GM23338 (cell line): ENCODE data around the gene SLC17A7. TPM values are rescaled to one million over a fixed set of nuclear protein-coding genes. Genes with fewer than 3 reads are reported as not detected.

Source experiments
- ATAC-seq: fragments of 200-7000 bp; cut with Tn5 transposase; 3 replicates; pipeline ENCODE4 v1.9.1; 2020
- DNase-seq: peaks from one replicate; pipeline ENCODE4 v3.0.0-alpha.2; 2015; ENCODE audit warnings: low spot score
- H2AFZ ChIP-seq: fragments of 200-600 bp; sonication (generic); 2 replicates; pipeline ENCODE4 v1.8.0; 2016; ENCODE audit warnings: antibody characterized with exemption, mild to moderate bottlenecking, moderate library complexity
- H3F3A ChIP-seq: fragments of 200-600 bp; sonication (generic); replicated peaks from 2 replicates; pipeline ENCODE4 v1.8.0; 2017; ENCODE audit warnings: antibody characterized with exemption, mixed run types, low read depth
- H3K27ac ChIP-seq: fragments of 200-600 bp; sonication (generic); 2 replicates; pipeline ENCODE4 v1.6.1; 2016; ENCODE audit warnings: low read depth
- H3K27me3 ChIP-seq: fragments of 200-600 bp; sonication (generic); 2 replicates; pipeline ENCODE4 v1.8.0; 2016; ENCODE audit warnings: mild to moderate bottlenecking, mixed run types, moderate library complexity; ENCODE audit not compliant: insufficient read depth
- H3K36me3 ChIP-seq: fragments of 200-600 bp; sonication (generic); 2 replicates; pipeline ENCODE4 v1.8.0; 2016; ENCODE audit warnings: mild to moderate bottlenecking; ENCODE audit not compliant: insufficient read depth
- H3K4me1 ChIP-seq: fragments of 200-600 bp; sonication (generic); 2 replicates; pipeline ENCODE4 v1.8.0; 2016; ENCODE audit warnings: mild to moderate bottlenecking, moderate library complexity; ENCODE audit not compliant: insufficient read depth
- H3K4me2 ChIP-seq: fragments of 200-600 bp; sonication (generic); 2 replicates; pipeline ENCODE4 v1.7.1; 2017; ENCODE audit warnings: mixed run types
- H3K4me3 ChIP-seq: fragments of 200-600 bp; sonication (generic); 2 replicates; pipeline ENCODE4 v1.6.1; 2016; ENCODE audit warnings: mixed run types
- H3K79me2 ChIP-seq: fragments of 200-600 bp; sonication (generic); replicated peaks from 2 replicates; pipeline ENCODE4 v1.8.0; 2017; ENCODE audit warnings: mild to moderate bottlenecking; ENCODE audit not compliant: insufficient read depth
- H3K9me2 ChIP-seq: fragments of 200-600 bp; sonication (generic); 2 replicates; pipeline ENCODE4 v1.8.0; 2017; ENCODE audit not compliant: insufficient read depth
- H4K20me1 ChIP-seq: fragments of 200-600 bp; sonication (generic); replicated peaks from 2 replicates; pipeline ENCODE4 v1.8.0; 2017; ENCODE audit warnings: mild to moderate bottlenecking; ENCODE audit not compliant: insufficient read depth
- H3K27ac Mint-ChIP-seq: 2 replicates; pipeline ENCODE4 v1.8.0; 2020; ENCODE audit warnings: inconsistent platforms, mild to moderate bottlenecking, moderate library complexity, mixed read lengths
- H3K27me3 Mint-ChIP-seq: 3 replicates; pipeline ENCODE4 v1.8.0; 2022; ENCODE audit warnings: low read depth, mild to moderate bottlenecking, moderate library complexity, mixed read lengths, inconsistent platforms; ENCODE audit not compliant: insufficient read depth, poor library complexity
- H3K36me3 Mint-ChIP-seq: 3 replicates; pipeline ENCODE4 v1.8.0; 2021; ENCODE audit warnings: low read depth, mild to moderate bottlenecking, inconsistent platforms, moderate library complexity, mixed read lengths
- H3K4me1 Mint-ChIP-seq: 3 replicates; pipeline ENCODE4 v1.8.0; 2020; ENCODE audit warnings: mild to moderate bottlenecking, inconsistent platforms, mixed read lengths
- H3K4me3 Mint-ChIP-seq: 3 replicates; pipeline ENCODE4 v1.8.0; 2021; ENCODE audit warnings: moderate library complexity, mild to moderate bottlenecking, inconsistent platforms, mixed read lengths
- H3K9me3 Mint-ChIP-seq: 3 replicates; pipeline ENCODE4 v1.8.0; 2020; ENCODE audit warnings: moderate library complexity, mild to moderate bottlenecking, inconsistent platforms, mixed read lengths
- CTCF ChIP-seq, 2 experiments: fragments of 200-600 bp in 1 of 2; sonication (generic) in 1 of 2; conservative IDR thresholded peaks; 2 replicates each; pipeline versions ENCODE4 v1.5.1 to v1.6.1; 2016 to 2017; ENCODE audit warnings: antibody characterized with exemption in 2 of 2, low read depth in 2 of 2, mild to moderate bottlenecking in 2 of 2, moderate library complexity in 1 of 2
- EZH2 ChIP-seq: fragments of 200-600 bp; sonication (generic); IDR thresholded peaks from one replicate; pipeline ENCODE4 v1.8.0; 2017; ENCODE audit warnings: antibody characterized with exemption, mild to moderate bottlenecking, low read depth; ENCODE audit not compliant: unreplicated experiment
- NANOG ChIP-seq: IDR thresholded peaks from 2 replicates; pipeline ENCODE4 v1.6.1; 2016; ENCODE audit warnings: antibody characterized with exemption, borderline replicate concordance
- POLR2AphosphoS5 ChIP-seq: IDR thresholded peaks from 2 replicates; pipeline ENCODE4 v1.6.1; 2016; ENCODE audit warnings: antibody characterized with exemption, low read depth
- STAT1 ChIP-seq: IDR thresholded peaks from one replicate; pipeline ENCODE4 v1.6.1; 2016; ENCODE audit warnings: antibody characterized with exemption; ENCODE audit not compliant: unreplicated experiment
- polyA plus RNA-seq: library from polyadenylated mRNA; unstranded; fragments of >200 nt; fragmentation: Nextera tagmentation; extraction: Ambion mirVana; gene quantifications from 2 replicates; pipeline ENCODE4 v1.2.1, GENCODE V29; 2016
- total RNA-seq: library from RNA; depleted of rRNA; stranded (reverse); fragments of >200 nt; shearing (Covaris generic); gene quantifications from 2 replicates; pipeline ENCODE4 v1.2.3, GENCODE V29; 2014

Gene SLC17A7
- total and polyA plus RNA-seq, 2 experiments from 2014 or later = 0.90 to 1.5 TPM

- peak overlapping the region; percentile 86 for H3K4me2 ChIP-seq
Observed at GRCh38 chr19:49433240-49433901, 8.0 kb downstream of the SLC17A7 start.

GRCh38 chr19:49432141-49433073 is 8.9 kb downstream of the SLC17A7 start:
- H3K36me3 Mint-ChIP-seq = peaks cover 5% of the 10 kb centered on the region
- peaks cover 32% of the 10 kb centered on the region for H3K4me1 ChIP-seq
- no peaks in the 10 kb centered on the region for H3K79me2 ChIP-seq
- H3K27ac ChIP-seq = no peak overlapping the region
- H3K4me2 ChIP-seq = peak overlapping the region; percentile 86
- H3K36me3 ChIP-seq = no peaks in the 10 kb centered on the region
- peak overlapping the region; percentile 59; the same call in 1 of the 2 replicates for H2AFZ ChIP-seq
- peaks cover 68% of the 10 kb centered on the region for H3K27me3 ChIP-seq
- peak; percentile 97 for DNase-seq
- H3K4me1 Mint-ChIP-seq = peaks cover 49% of the 10 kb centered on the region
- TF ChIP-seq POLR2AphosphoS5 = peak; percentile 74
- TF ChIP-seq STAT1 = no peak
- TF ChIP-seq CTCF (conservative IDR thresholded peaks at IDR 0.05; ENCODE audit: low read depth in 2 of 2) = peak in 1 of 2 experiments; percentile 24; a peak in 2 of 4 replicates
- no peak for TF ChIP-seq NANOG
- H3K9me3 Mint-ChIP-seq = peaks cover 13% of the 10 kb centered on the region; the same call in 2 of the 3 replicates
- H3F3A ChIP-seq = peaks cover 38% of the 10 kb centered on the region
- peak overlapping the region; percentile 72 for H3K4me3 Mint-ChIP-seq
- H3K27me3 Mint-ChIP-seq = peaks cover 64% of the 10 kb centered on the region
- no peak overlapping the region for H3K27ac Mint-ChIP-seq
- peak overlapping the region; percentile 72 for H3K4me3 ChIP-seq
- no peaks in the 10 kb centered on the region for H4K20me1 ChIP-seq
- peak; percentile 64 for ATAC-seq
- H3K9me2 ChIP-seq = no peaks in the 10 kb centered on the region

More at GRCh38 chr19:49433240-49433901, 8.0 kb downstream of the SLC17A7 start:
- no peaks in the 10 kb centered on the region for H4K20me1 ChIP-seq
- no peak overlapping the region for H3K27ac ChIP-seq
- peak overlapping the region; percentile 59; the same call in 1 of the 2 replicates for H2AFZ ChIP-seq
- H3K36me3 Mint-ChIP-seq = peaks cover 5% of the 10 kb centered on the region
- H3F3A ChIP-seq = peaks cover 37% of the 10 kb centered on the region
- H3K4me3 Mint-ChIP-seq = peak overlapping the region; percentile 72
- TF ChIP-seq EZH2 = peak; percentile 42
- TF ChIP-seq STAT1 = no peak
- no peak for TF ChIP-seq NANOG
- no peak for TF ChIP-seq CTCF (conservative IDR thresholded peaks at IDR 0.05; ENCODE audit: low read depth in 2 of 2)
- no peak for DNase-seq
- H3K36me3 ChIP-seq = no peaks in the 10 kb centered on the region
- peaks cover 13% of the 10 kb centered on the region for H3K9me3 Mint-ChIP-seq
- peak overlapping the region; percentile 72 for H3K4me3 ChIP-seq
- peaks cover 73% of the 10 kb centered on the region for H3K27me3 ChIP-seq
- H3K4me1 Mint-ChIP-seq = peaks cover 45% of the 10 kb centered on the region
- no peak overlapping the region for H3K27ac Mint-ChIP-seq
- no peak for ATAC-seq
- H3K27me3 Mint-ChIP-seq = peaks cover 67% of the 10 kb centered on the region
- peaks cover 32% of the 10 kb centered on the region for H3K4me1 ChIP-seq
- no peaks in the 10 kb centered on the region for H3K9me2 ChIP-seq
- no peaks in the 10 kb centered on the region for H3K79me2 ChIP-seq
